DND-41 (cell line): ENCODE measurements around the gene RBFOX1.
A peak's percentile ranks its signal among the peaks of the same experiment; 100 is the strongest.

Source experiments
- ATAC-seq: fragments of 200-7000 bp; cut with Tn5 transposase; 3 replicates; pipeline ENCODE4 v1.9.1; 2021; ENCODE audit warnings: low read depth; ENCODE audit not compliant: insufficient read depth
- DNase-seq: peaks from one replicate; pipeline ENCODE4 v3.0.0-alpha.2; 2020
- H2AFZ ChIP-seq: 2 replicates; pipeline ENCODE4 v1.6.0; 2012; ENCODE audit warnings: low read depth, low read length
- H3K27ac ChIP-seq: 2 replicates; pipeline ENCODE4 v1.5.1; 2012; ENCODE audit warnings: low read length, inconsistent platforms
- H3K27me3 ChIP-seq: fragments of 200-600 bp; sonication (generic); 2 replicates; pipeline ENCODE4 v1.6.0; 2012; ENCODE audit warnings: low read length, mild to moderate bottlenecking, inconsistent platforms; ENCODE audit not compliant: insufficient read depth, poor library complexity
- H3K36me3 ChIP-seq: 2 replicates; pipeline ENCODE4 v1.5.1; 2012; ENCODE audit warnings: low read length, inconsistent platforms; ENCODE audit not compliant: insufficient read depth
- H3K4me1 ChIP-seq: 2 replicates; pipeline ENCODE4 v1.5.1; 2012; ENCODE audit warnings: mild to moderate bottlenecking, low read length; ENCODE audit not compliant: insufficient read depth
- H3K4me2 ChIP-seq: 2 replicates; pipeline ENCODE4 v1.6.0; 2012; ENCODE audit warnings: mild to moderate bottlenecking, moderate library complexity, low read length, inconsistent platforms; ENCODE audit not compliant: insufficient read depth
- H3K4me3 ChIP-seq, 2 experiments: fragments of 200-600 bp in 1 of 2; shearing (Covaris generic) in 1 of 2; 2 replicates each; pipeline ENCODE4 v1.5.1; 2012 to 2016; ENCODE audit warnings: inconsistent platforms in 2 of 2, low read length in 2 of 2, mild to moderate bottlenecking in 2 of 2, low read depth in 1 of 2, moderate library complexity in 1 of 2
- H3K79me2 ChIP-seq: 2 replicates; pipeline ENCODE4 v1.6.0; 2012; ENCODE audit warnings: low read length, inconsistent platforms; ENCODE audit not compliant: insufficient read depth
- H3K9ac ChIP-seq: 2 replicates; pipeline ENCODE4 v1.6.0; 2012; ENCODE audit warnings: low read depth, mild to moderate bottlenecking, inconsistent platforms, low read length, moderate library complexity
- H3K9me3 ChIP-seq: 2 replicates; pipeline ENCODE4 v1.5.1; 2012; ENCODE audit warnings: low read length, moderate library complexity, mild to moderate bottlenecking, inconsistent platforms; ENCODE audit not compliant: insufficient read depth, severe bottlenecking
- H4K20me1 ChIP-seq: 2 replicates; pipeline ENCODE4 v1.6.0; 2012; ENCODE audit warnings: low read length; ENCODE audit not compliant: insufficient read depth
- CTCF ChIP-seq: IDR thresholded peaks from 2 replicates; pipeline ENCODE4 v1.5.1; 2012; ENCODE audit warnings: borderline replicate concordance, low read length, moderate library complexity, mild to moderate bottlenecking; ENCODE audit not compliant: poor library complexity, severe bottlenecking; ENCODE audit errors: extremely low read depth
- EZH2 ChIP-seq: IDR thresholded peaks from 3 replicates; pipeline ENCODE4 v1.6.1; 2012; ENCODE audit warnings: borderline replicate concordance, low read depth, mild to moderate bottlenecking, moderate library complexity, low read length, inconsistent platforms; ENCODE audit not compliant: severe bottlenecking

RBFOX1 gene

GRCh38 chr16:7303660-7304200 lies 28.9 kb upstream of the RBFOX1 start:
- no peak overlapping the region for H3K9ac ChIP-seq
- H3K4me3 ChIP-seq, result no peak overlapping the region

GRCh38 chr16:7304279-7304678 lies 28.4 kb upstream of the RBFOX1 start:
- Histone ChIP-seq H3K36me3 (no peaks in the 10 kb centered on the region), H3K4me3 (no peak overlapping the region), H3K27ac (no peak overlapping the region), H2AFZ (no peak overlapping the region), H3K4me2 (no peak overlapping the region), H4K20me1 (no peaks in the 10 kb centered on the region), H3K9ac (no peak overlapping the region), H3K27me3 (no peaks in the 10 kb centered on the region), H3K4me1 (no peaks in the 10 kb centered on the region), H3K79me2 (no peaks in the 10 kb centered on the region), H3K9me3 (no peaks in the 10 kb centered on the region)
- TF ChIP-seq CTCF (no peak), EZH2 (no peak)
- DNase-seq (no peak), ATAC-seq (no peak)

More at GRCh38 chr16:7303660-7304200, 28.9 kb upstream of the RBFOX1 start:
- no peaks in the 10 kb centered on the region for H3K36me3 ChIP-seq
- no peak overlapping the region for H3K27ac ChIP-seq
- no peaks in the 10 kb centered on the region for H4K20me1 ChIP-seq
- no peak overlapping the region for H2AFZ ChIP-seq
- no peak overlapping the region for H3K4me2 ChIP-seq
- no peaks in the 10 kb centered on the region for H3K27me3 ChIP-seq
- H3K79me2 ChIP-seq, result no peaks in the 10 kb centered on the region
- no peak for TF ChIP-seq EZH2
- no peak for TF ChIP-seq CTCF
- H3K4me1 ChIP-seq, result no peaks in the 10 kb centered on the region
- DNase-seq, result no peak
- ATAC-seq, result no peak
- H3K9me3 ChIP-seq, result no peaks in the 10 kb centered on the region

GRCh38 chr16:7304958-7305357 lies 27.7 kb upstream of the RBFOX1 start:
- H2AFZ ChIP-seq, result no peak overlapping the region
- no peaks in the 10 kb centered on the region for H3K4me1 ChIP-seq
- no peaks in the 10 kb centered on the region for H3K79me2 ChIP-seq
- no peaks in the 10 kb centered on the region for H3K27me3 ChIP-seq
- H4K20me1 ChIP-seq, result no peaks in the 10 kb centered on the region
- DNase-seq, result no peak
- H3K4me2 ChIP-seq, result no peak overlapping the region
- H3K36me3 ChIP-seq, result no peaks in the 10 kb centered on the region
- no peak overlapping the region for H3K27ac ChIP-seq
- TF ChIP-seq CTCF, result no peak
- TF ChIP-seq EZH2, result no peak
- no peak for ATAC-seq
- no peak overlapping the region for H3K4me3 ChIP-seq
- no peak overlapping the region for H3K9ac ChIP-seq
- no peaks in the 10 kb centered on the region for H3K9me3 ChIP-seq

GRCh38 chr16:7313170-7313569 lies 19.5 kb upstream of the RBFOX1 start:
- H3K36me3 ChIP-seq, result no peaks in the 10 kb centered on the region
- H3K4me3 ChIP-seq, result no peak overlapping the region
- H4K20me1 ChIP-seq, result no peaks in the 10 kb centered on the region
- DNase-seq, result peak; percentile 10
- H3K4me2 ChIP-seq, result no peak overlapping the region
- H3K4me1 ChIP-seq, result no peaks in the 10 kb centered on the region
- no peaks in the 10 kb centered on the region for H3K9me3 ChIP-seq
- H3K27me3 ChIP-seq, result no peaks in the 10 kb centered on the region
- no peaks in the 10 kb centered on the region for H3K79me2 ChIP-seq
- peak; percentile 62 for TF ChIP-seq CTCF
- no peak for TF ChIP-seq EZH2
- no peak overlapping the region for H2AFZ ChIP-seq
- no peak overlapping the region for H3K9ac ChIP-seq
- no peak overlapping the region for H3K27ac ChIP-seq
- ATAC-seq, result no peak
